Neural cell (in vitro differentiated cells): Measurements from ENCODE around the gene ZNF578. TPM values are rescaled to one million over a fixed set of nuclear protein-coding genes. Genes with fewer than 3 reads are reported as not detected.
"Not testable (repeated sequence)": the region's sequence is repeated elsewhere in the genome, so short reads cannot be mapped to it uniquely, and the experiment has no call there.

Experiments
- H2AFZ ChIP-seq: fragments of 200-600, 300-800 bp; sonication (generic), shearing (Covaris generic); 2 replicates; pipeline ENCODE4 v1.6.0; 2014; ENCODE audit warnings: low read depth, mild to moderate bottlenecking, antibody characterized with exemption, low read length, moderate library complexity
- H3F3A ChIP-seq: fragments of 200-600 bp; shearing (Covaris generic); 2 replicates; pipeline ENCODE4 v1.6.1; 2016; ENCODE audit warnings: mild to moderate bottlenecking, moderate library complexity, mixed read lengths, antibody characterized with exemption, low read length; ENCODE audit not compliant: insufficient read depth, poor library complexity, severe bottlenecking
- H3K27ac ChIP-seq: fragments of 200-600, 300-800 bp; sonication (generic), shearing (Covaris generic); 2 replicates; pipeline ENCODE4 v1.5.1; 2014; ENCODE audit warnings: mild to moderate bottlenecking, low read length, moderate library complexity
- H3K27me3 ChIP-seq: fragments of 300-800, 200-600 bp; sonication (generic), shearing (Covaris generic); 2 replicates; pipeline ENCODE4 v1.6.0; 2014; ENCODE audit warnings: mild to moderate bottlenecking, low read depth, low read length, moderate library complexity; ENCODE audit not compliant: insufficient read depth
- H3K36me3 ChIP-seq: fragments of 300-800, 200-600 bp; sonication (generic), shearing (Covaris generic); 2 replicates; pipeline ENCODE4 v1.5.1; 2014; ENCODE audit warnings: mild to moderate bottlenecking, antibody characterized with exemption, low read length, moderate library complexity; ENCODE audit not compliant: insufficient read depth
- H3K4me2 ChIP-seq: fragments of 300-800, 200-600 bp; sonication (generic), shearing (Covaris generic); 2 replicates; pipeline ENCODE4 v1.6.0; 2014; ENCODE audit warnings: mild to moderate bottlenecking, low read length
- H3K4me3 ChIP-seq: fragments of 300-800, 200-600 bp; sonication (generic), shearing (Covaris generic); 2 replicates; pipeline ENCODE4 v1.5.1; 2014; ENCODE audit warnings: mild to moderate bottlenecking, low read length, moderate library complexity
- H3K79me2 ChIP-seq: fragments of 200-600 bp; shearing (Covaris generic); replicated peaks from 2 replicates; pipeline ENCODE4 v1.6.0; 2014; ENCODE audit warnings: mild to moderate bottlenecking, low read length, moderate library complexity; ENCODE audit not compliant: insufficient read depth
- H3K9ac ChIP-seq: fragments of 300-800, 200-600 bp; sonication (generic), shearing (Covaris generic); 2 replicates; pipeline ENCODE4 v1.6.1; 2016; ENCODE audit warnings: mild to moderate bottlenecking, low read length, mixed read lengths
- H3K9me2 ChIP-seq: fragments of 200-600 bp; shearing (Covaris generic); 2 replicates; pipeline ENCODE4 v1.6.1; 2016; ENCODE audit warnings: mild to moderate bottlenecking, low read length, mixed read lengths; ENCODE audit not compliant: insufficient read depth
- H3K9me3 ChIP-seq: fragments of 200-600, 300-800 bp; sonication (generic), shearing (Covaris generic); 2 replicates; pipeline ENCODE4 v1.6.1; 2016; ENCODE audit warnings: mild to moderate bottlenecking, mixed run types, low read length, moderate library complexity, mixed read lengths
- H4K20me1 ChIP-seq: fragments of 200-600 bp; shearing (Covaris generic); 2 replicates; pipeline ENCODE4 v1.6.1; 2016; ENCODE audit warnings: mild to moderate bottlenecking, mixed run types; ENCODE audit not compliant: insufficient read depth
- EP300 ChIP-seq: fragments of 450-650 bp; conservative IDR thresholded peaks from 2 replicates; pipeline ENCODE4 v1.6.1; 2014; ENCODE audit warnings: antibody characterized with exemption, mild to moderate bottlenecking, moderate library complexity; ENCODE audit not compliant: poor library complexity, severe bottlenecking
- EZH2 ChIP-seq: fragments of 200-600, 300-800 bp; shearing (Covaris generic), sonication (generic); IDR thresholded peaks from 2 replicates; pipeline ENCODE4 v1.6.1; 2014; ENCODE audit warnings: antibody characterized with exemption, low read length, borderline replicate concordance, mild to moderate bottlenecking; ENCODE audit not compliant: insufficient read depth, poor library complexity, severe bottlenecking
- MXI1 ChIP-seq: fragments of 450-650 bp; conservative IDR thresholded peaks from 2 replicates; pipeline ENCODE4 v1.6.1; 2014; ENCODE audit warnings: antibody characterized with exemption, mild to moderate bottlenecking; ENCODE audit not compliant: poor library complexity, severe bottlenecking
- POLR2AphosphoS5 ChIP-seq: IDR thresholded peaks from 2 replicates; pipeline ENCODE4 v1.6.1; 2012
- RAD21 ChIP-seq: fragments of 450-650 bp; conservative IDR thresholded peaks from 2 replicates; pipeline ENCODE4 v1.6.1; 2014; ENCODE audit warnings: antibody characterized with exemption, mild to moderate bottlenecking, moderate library complexity
- SMC3 ChIP-seq: fragments of 450-650 bp; conservative IDR thresholded peaks from 2 replicates; pipeline ENCODE4 v1.6.1; 2014; ENCODE audit warnings: antibody characterized with exemption, mild to moderate bottlenecking, moderate library complexity; ENCODE audit not compliant: poor library complexity
- TAF1 ChIP-seq: IDR thresholded peaks from 2 replicates; pipeline ENCODE4 v1.6.1; 2012; ENCODE audit warnings: low read depth
- polyA plus RNA-seq: library from polyadenylated mRNA; depleted of rRNA; stranded (reverse); fragments of >200 nt; gene quantifications from 2 replicates; pipeline ENCODE4 v1.2.3, GENCODE V29; 2014
- TF ChIP-seq, protein P1 (sequence below): IDR thresholded peaks from 2 replicates; pipeline ENCODE4 v1.6.1; 2012; ENCODE audit warnings: borderline replicate concordance
- TF ChIP-seq, protein P2 (sequence below): fragments of 450-650 bp; IDR thresholded peaks from 2 replicates; pipeline ENCODE4 v1.5.1; 2014; ENCODE audit warnings: antibody characterized with exemption, mild to moderate bottlenecking, moderate library complexity; ENCODE audit not compliant: poor library complexity, severe bottlenecking

ZNF578 gene
- polyA plus RNA-seq, 1 donor from 2014 or later, result 0.47 TPM

GRCh38 chr19:52518646-52519045, 65.3 kb downstream of the ZNF578 start:
- Histone ChIP-seq H3K4me2 (no peak overlapping the region), H3K4me3 (no peak overlapping the region), H3K9ac (no peak overlapping the region), H3K27me3 (no peaks in the 10 kb centered on the region), H4K20me1 (no peaks in the 10 kb centered on the region), H3K9me3 (no peaks in the 10 kb centered on the region), H3F3A (no peaks in the 10 kb centered on the region), H3K36me3 (no peaks in the 10 kb centered on the region), H3K27ac (no peak overlapping the region), H2AFZ (no peak overlapping the region), H3K79me2 (no peaks in the 10 kb centered on the region), H3K9me2 (no peaks in the 10 kb centered on the region)
- TF ChIP-seq EZH2, result no peak
- TF ChIP-seq MXI1, result no peak
- no peak for TF ChIP-seq EP300
- no peak for TF ChIP-seq POLR2AphosphoS5
- TF ChIP-seq SMC3, result no peak
- TF ChIP-seq, protein P1, sequence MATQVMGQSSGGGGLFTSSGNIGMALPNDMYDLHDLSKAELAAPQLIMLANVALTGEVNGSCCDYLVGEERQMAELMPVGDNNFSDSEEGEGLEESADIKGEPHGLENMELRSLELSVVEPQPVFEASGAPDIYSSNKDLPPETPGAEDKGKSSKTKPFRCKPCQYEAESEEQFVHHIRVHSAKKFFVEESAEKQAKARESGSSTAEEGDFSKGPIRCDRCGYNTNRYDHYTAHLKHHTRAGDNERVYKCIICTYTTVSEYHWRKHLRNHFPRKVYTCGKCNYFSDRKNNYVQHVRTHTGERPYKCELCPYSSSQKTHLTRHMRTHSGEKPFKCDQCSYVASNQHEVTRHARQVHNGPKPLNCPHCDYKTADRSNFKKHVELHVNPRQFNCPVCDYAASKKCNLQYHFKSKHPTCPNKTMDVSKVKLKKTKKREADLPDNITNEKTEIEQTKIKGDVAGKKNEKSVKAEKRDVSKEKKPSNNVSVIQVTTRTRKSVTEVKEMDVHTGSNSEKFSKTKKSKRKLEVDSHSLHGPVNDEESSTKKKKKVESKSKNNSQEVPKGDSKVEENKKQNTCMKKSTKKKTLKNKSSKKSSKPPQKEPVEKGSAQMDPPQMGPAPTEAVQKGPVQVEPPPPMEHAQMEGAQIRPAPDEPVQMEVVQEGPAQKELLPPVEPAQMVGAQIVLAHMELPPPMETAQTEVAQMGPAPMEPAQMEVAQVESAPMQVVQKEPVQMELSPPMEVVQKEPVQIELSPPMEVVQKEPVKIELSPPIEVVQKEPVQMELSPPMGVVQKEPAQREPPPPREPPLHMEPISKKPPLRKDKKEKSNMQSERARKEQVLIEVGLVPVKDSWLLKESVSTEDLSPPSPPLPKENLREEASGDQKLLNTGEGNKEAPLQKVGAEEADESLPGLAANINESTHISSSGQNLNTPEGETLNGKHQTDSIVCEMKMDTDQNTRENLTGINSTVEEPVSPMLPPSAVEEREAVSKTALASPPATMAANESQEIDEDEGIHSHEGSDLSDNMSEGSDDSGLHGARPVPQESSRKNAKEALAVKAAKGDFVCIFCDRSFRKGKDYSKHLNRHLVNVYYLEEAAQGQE, result no peak
- TF ChIP-seq, protein P2, sequence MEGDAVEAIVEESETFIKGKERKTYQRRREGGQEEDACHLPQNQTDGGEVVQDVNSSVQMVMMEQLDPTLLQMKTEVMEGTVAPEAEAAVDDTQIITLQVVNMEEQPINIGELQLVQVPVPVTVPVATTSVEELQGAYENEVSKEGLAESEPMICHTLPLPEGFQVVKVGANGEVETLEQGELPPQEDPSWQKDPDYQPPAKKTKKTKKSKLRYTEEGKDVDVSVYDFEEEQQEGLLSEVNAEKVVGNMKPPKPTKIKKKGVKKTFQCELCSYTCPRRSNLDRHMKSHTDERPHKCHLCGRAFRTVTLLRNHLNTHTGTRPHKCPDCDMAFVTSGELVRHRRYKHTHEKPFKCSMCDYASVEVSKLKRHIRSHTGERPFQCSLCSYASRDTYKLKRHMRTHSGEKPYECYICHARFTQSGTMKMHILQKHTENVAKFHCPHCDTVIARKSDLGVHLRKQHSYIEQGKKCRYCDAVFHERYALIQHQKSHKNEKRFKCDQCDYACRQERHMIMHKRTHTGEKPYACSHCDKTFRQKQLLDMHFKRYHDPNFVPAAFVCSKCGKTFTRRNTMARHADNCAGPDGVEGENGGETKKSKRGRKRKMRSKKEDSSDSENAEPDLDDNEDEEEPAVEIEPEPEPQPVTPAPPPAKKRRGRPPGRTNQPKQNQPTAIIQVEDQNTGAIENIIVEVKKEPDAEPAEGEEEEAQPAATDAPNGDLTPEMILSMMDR, result no peak
- TF ChIP-seq TAF1, result no peak
- TF ChIP-seq RAD21, result no peak

- not testable (repeated sequence) for H3K9me3 ChIP-seq, H4K20me1 ChIP-seq, H3K79me2 ChIP-seq, H3K27me3 ChIP-seq, H3K9ac ChIP-seq, H3F3A ChIP-seq, H3K36me3 ChIP-seq, H3K4me3 ChIP-seq, H3K27ac ChIP-seq, H3K4me2 ChIP-seq, H2AFZ ChIP-seq, H3K9me2 ChIP-seq
These were observed 65.8 kb downstream of the ZNF578 start for GRCh38 chr19:52519175-52519574.

GRCh38 chr19:52520013-52520412, 66.7 kb downstream of the ZNF578 start:
- TF ChIP-seq EZH2, result no peak
- TF ChIP-seq EP300, result no peak
- no peak for TF ChIP-seq TAF1
- TF ChIP-seq, protein P2, result no peak
- TF ChIP-seq POLR2AphosphoS5, result no peak
- TF ChIP-seq MXI1, result no peak
- Histone ChIP-seq H3K27me3 (no peaks in the 10 kb centered on the region), H3K4me3 (no peak overlapping the region), H3K27ac (no peak overlapping the region), H3K9ac (no peak overlapping the region), H2AFZ (no peak overlapping the region), H3K9me2 (no peaks in the 10 kb centered on the region), H3K79me2 (no peaks in the 10 kb centered on the region), H4K20me1 (no peaks in the 10 kb centered on the region), H3K9me3 (no peaks in the 10 kb centered on the region), H3F3A (no peaks in the 10 kb centered on the region), H3K36me3 (no peaks in the 10 kb centered on the region), H3K4me2 (no peak overlapping the region)
